Kidney (tissue), 14 donors: Measurements from ENCODE around the gene PCDHB6. TPM values are rescaled to one million over a fixed set of nuclear protein-coding genes. Genes with fewer than 3 reads are reported as not detected.
"Not testable (repeated sequence)": the region's sequence is repeated elsewhere in the genome, so short reads cannot be mapped to it uniquely, and the experiment has no call there.

ENCODE experiments used
- DNase-seq, 5 donors: peaks; one replicate each; pipeline ENCODE4 v3.0.0-alpha.2; 2013 to 2020
- FAIRE-seq: peaks from 2 replicates; lab custom pipeline; 2012; peaks lifted over from hg19 to GRCh38; lab: Jason Lieb, UNC
- H3K27ac ChIP-seq, 2 donors: one replicate each; pipeline ENCODE4 v1.7.0; 2013; ENCODE audit warnings: low read depth in 2 of 2, low read length in 2 of 2, inconsistent platforms in 1 of 2
- H3K27me3 ChIP-seq: one replicate; pipeline ENCODE4 v1.7.1; 2013; ENCODE audit warnings: low read length, inconsistent platforms; ENCODE audit not compliant: control insufficient read depth, insufficient read depth
- H3K36me3 ChIP-seq, 3 donors: one replicate each; pipeline versions ENCODE4 v1.7.0 to v1.7.1; 2013; ENCODE audit warnings: low read length in 3 of 3, control low read depth in 1 of 3, inconsistent platforms in 1 of 3; ENCODE audit not compliant: insufficient read depth in 3 of 3, control insufficient read depth in 2 of 3
- H3K4me1 ChIP-seq, 3 donors: one replicate each; pipeline versions ENCODE4 v1.7.0 to v1.7.1; 2013; ENCODE audit warnings: low read length in 3 of 3, inconsistent platforms in 1 of 3, low read depth in 1 of 3; ENCODE audit not compliant: control insufficient read depth in 2 of 3, insufficient read depth in 2 of 3
- H3K4me3 ChIP-seq, 3 donors: one replicate each; pipeline versions ENCODE4 v1.7.0 to v1.8.1; 2013; ENCODE audit warnings: low read length in 3 of 3, control low read depth in 1 of 3, inconsistent platforms in 1 of 3
- H3K9ac ChIP-seq, 3 donors: one replicate each; pipeline versions ENCODE4 v1.7.0 to v1.7.1; 2013; ENCODE audit warnings: low read length in 3 of 3, control low read depth in 1 of 3, inconsistent platforms in 1 of 3
- H3K9me3 ChIP-seq, 3 donors: one replicate each; pipeline versions ENCODE4 v1.7.0 to v1.7.1; 2013; ENCODE audit warnings: low read length in 3 of 3, control low read depth in 1 of 3, inconsistent platforms in 1 of 3; ENCODE audit not compliant: control insufficient read depth in 2 of 3, insufficient read depth in 1 of 3
- CTCF ChIP-seq: IDR thresholded peaks from 3 replicates; pipeline ENCODE4 v1.5.1; 2012; ENCODE audit warnings: mild to moderate bottlenecking, moderate library complexity, borderline replicate concordance; ENCODE audit not compliant: insufficient read depth; ENCODE audit errors: extremely low read depth
- intact Hi-C: fragments of 100-400 bp; cut with DNase I; formaldehyde crosslinking; loops from one replicate; pipeline ENCODE4 v1.11.1; 2022
- polyA plus RNA-seq: library from polyadenylated mRNA; stranded (reverse); fragments of 350-450 nt; fragmentation: Illumina TruSeq; extraction: RNeasy Lipid Tissue Mini Kit (QIAGEN cat#74804); gene quantifications from one replicate; pipeline ENCODE4 v1.2.3, GENCODE V29; 2014; ENCODE audit warnings: low read depth, low replicate concordance; ENCODE audit not compliant: insufficient read depth
- total RNA-seq: library from RNA; stranded (reverse); fragmentation: NEBNext Ultra II Directional; extraction: Animal tissue kit (Norgen Biotek cat#: 25700); gene quantifications from one replicate; pipeline ENCODE4 v1.2.1, GENCODE V29; 2021
- donor health status: control.
- donor health status: control.
- donor health status: control.
- donor health status: control.
- donor health status: control.
- donor health status: DM: yes; HTN: yes; CAD: no.
- donor health status: Normal renal cell carcinoma (clear cell type).

PCDHB6 gene
- total and polyA plus RNA-seq, 2 donors from 2014 or later = 0.32 to 2.0 TPM

GRCh38 chr5:141105350-141105749 is 44.5 kb upstream of the PCDHB6 start:
- H3K4me1 ChIP-seq = no peaks in the 10 kb centered on the region
- no peak for FAIRE-seq
- intact Hi-C loops = no loop called here
- H3K27me3 ChIP-seq = no peaks in the 10 kb centered on the region
- no peak overlapping the region for H3K27ac ChIP-seq
- no peak for DNase-seq
- no peak overlapping the region for H3K9ac ChIP-seq
- H3K4me3 ChIP-seq = no peak overlapping the region
- H3K36me3 ChIP-seq = no peaks in the 10 kb centered on the region
- no peak for TF ChIP-seq CTCF
- peaks cover 0 to 17% (median 3%) of the 10 kb centered on the region in 3 donors for H3K9me3 ChIP-seq

DNA sequence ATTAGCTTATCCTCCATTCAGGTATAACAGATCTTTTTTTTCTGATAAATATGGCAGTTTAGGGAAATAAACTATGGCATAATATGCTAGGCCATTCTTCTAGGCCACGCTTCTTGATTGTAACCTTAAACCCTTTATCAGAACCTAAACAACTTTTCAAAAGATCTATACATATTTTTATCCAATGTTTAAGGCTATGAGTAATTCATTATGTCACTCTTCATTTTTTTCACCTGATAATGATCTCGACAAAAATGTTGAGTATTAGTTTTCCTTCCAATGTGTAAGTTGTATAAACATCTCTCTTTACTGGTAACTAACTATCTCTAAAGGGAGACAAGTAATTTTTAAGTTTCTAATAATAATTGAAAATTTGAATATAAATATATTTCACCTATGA is 30.6 kb upstream of the PCDHB6 start:
- no peak for TF ChIP-seq CTCF
- Histone ChIP-seq H3K9me3 (peaks cover 0 to 24% (median 8%) of the 10 kb centered on the region in 3 donors), H3K9ac (no peak overlapping the region), H3K27ac (no peak overlapping the region), H3K27me3 (no peaks in the 10 kb centered on the region), H3K4me3 (no peak overlapping the region), H3K36me3 (no peaks in the 10 kb centered on the region), H3K4me1 (no peaks in the 10 kb centered on the region)
- intact Hi-C loops = no loop called here
- DNase-seq (no peak), FAIRE-seq (no peak)

- Histone ChIP-seq H3K36me3 (no peaks in the 10 kb centered on the region), H3K27ac (no peak within 1 kb of the TSS), H3K4me3 (peak within 1 kb of the TSS; percentile 31 to 61 (median 35)), H3K9ac (no peak within 1 kb of the TSS), H3K27me3 (no peaks in the 10 kb centered on the region), H3K9me3 (peaks cover 0 to 20% (median 6%) of the 10 kb centered on the region in 3 donors), H3K4me1 (no peaks in the 10 kb centered on the region)
- peak in 2 of 5 donors; percentile 0 to 52 for DNase-seq
- peak; percentile 23 for TF ChIP-seq CTCF
- FAIRE-seq = no peak
- intact Hi-C loops = no loop called here
Observed at GRCh38 chr5:141121563-141121962, 28.3 kb upstream of the PCDHB6 start, which contains the start of gene PCDHB4. Gene PCDHB4, plus strand, starts transcription at chr5:141121818. Its CDS starts 181 bp downstream, at chr5:141121999.

DNA sequence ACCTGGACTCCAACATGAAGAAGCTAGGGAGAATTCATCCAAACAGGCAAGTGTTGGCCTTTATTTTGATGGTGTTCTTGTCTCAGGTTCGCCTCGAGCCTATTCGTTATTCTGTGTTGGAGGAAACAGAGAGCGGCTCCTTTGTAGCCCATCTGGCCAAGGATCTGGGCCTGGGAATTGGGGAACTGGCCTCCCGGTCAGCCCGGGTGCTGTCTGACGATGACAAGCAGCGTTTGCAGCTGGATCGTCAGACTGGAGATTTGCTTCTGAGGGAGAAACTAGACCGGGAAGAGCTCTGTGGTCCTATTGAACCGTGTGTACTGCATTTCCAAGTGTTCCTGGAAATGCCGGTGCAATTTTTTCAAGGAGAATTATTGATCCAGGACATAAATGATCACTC is 27.9 kb upstream of the PCDHB6 start:
- no peak for TF ChIP-seq CTCF
- no peaks in the 10 kb centered on the region for H3K4me1 ChIP-seq
- DNase-seq (peak in 3 of 5 donors; percentile 1 to 18 (median 3)), FAIRE-seq (no peak)
- peak overlapping the region; percentile 31 to 61 (median 35) for H3K4me3 ChIP-seq
- H3K27me3 ChIP-seq = no peaks in the 10 kb centered on the region
- intact Hi-C loops = no loop called here
- H3K36me3 ChIP-seq = no peaks in the 10 kb centered on the region
- H3K9ac ChIP-seq = no peak overlapping the region
- H3K9me3 ChIP-seq = peaks cover 0 to 15% (median 6%) of the 10 kb centered on the region in 3 donors
- H3K27ac ChIP-seq = no peak overlapping the region

- H3K9me3 ChIP-seq = peaks cover 0 to 15% (median 6%) of the 10 kb centered on the region in 3 donors
- FAIRE-seq = not testable (repeated sequence)
Observed at GRCh38 chr5:141123396-141124135, 26.3 kb upstream of the PCDHB6 start.

More at GRCh38 chr5:141123396-141124135, 26.3 kb upstream of the PCDHB6 start:
- H3K36me3 ChIP-seq, H3K9ac ChIP-seq, H3K4me3 ChIP-seq, H3K27ac ChIP-seq, H3K27me3 ChIP-seq, intact Hi-C loops, H3K4me1 ChIP-seq: not testable (repeated sequence)
- DNase-seq = peak in 1 of 5 donors; percentile 37
